ENCODE data around the gene SULT1A1.
"Not testable (repeated sequence)": the region's sequence is repeated elsewhere in the genome, so short reads cannot be mapped to it uniquely, and the experiment has no call there.

The SULT1A1 gene

DNA sequence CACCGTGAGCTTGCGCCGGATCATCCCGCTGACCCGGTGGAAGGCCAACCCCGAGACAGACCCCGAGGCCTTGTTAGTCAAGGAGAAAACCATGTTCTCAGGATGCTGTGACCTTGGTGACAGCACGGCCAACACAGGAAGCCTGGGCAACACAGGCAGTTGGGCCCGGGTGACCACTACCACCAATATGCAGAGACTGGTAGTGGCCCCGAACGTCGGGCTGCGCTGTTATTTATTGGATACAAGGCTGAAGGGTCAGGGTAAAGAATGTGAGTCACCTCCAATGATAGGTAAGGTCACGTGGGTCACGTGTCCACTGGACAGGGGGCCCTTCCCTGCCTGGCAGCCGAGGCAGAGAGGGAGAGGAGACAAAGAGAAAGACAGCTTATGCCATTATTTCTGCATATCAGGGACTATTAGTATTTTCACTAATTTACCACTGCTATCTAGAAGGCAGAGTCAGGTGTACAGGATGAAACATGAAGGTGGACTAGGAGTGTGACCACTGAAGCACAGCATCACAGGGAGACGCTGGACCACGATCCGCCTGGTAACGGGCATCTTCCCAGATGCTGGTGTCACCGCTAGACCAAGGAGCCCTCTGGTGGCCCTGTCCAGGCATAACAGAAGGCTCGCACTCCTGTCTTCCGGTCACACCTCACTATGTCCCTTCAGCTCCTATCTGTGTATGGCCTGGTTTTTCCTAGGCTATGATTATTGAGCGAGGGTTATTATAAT, 5.8 kb upstream of the SULT1A1 start:
- H3K27me3 ChIP-seq (ENCODE audit: low read depth); H3K9me3 ChIP-seq; H3K4me3 ChIP-seq; in situ Hi-C loops (cut with MboI; ENCODE audit: low sequenced_read_pairs): not testable (repeated sequence)
- Histone ChIP-seq H3K4me1 (peaks cover 12% of the 10 kb centered on the region), H3K36me3 (replicated peaks) (peaks cover 18% of the 10 kb centered on the region; the same call in 1 of the 2 replicates)
- DNase-seq (ENCODE audit: low spot score in 2 of 2): peak in 1 of 2 experiments; percentile 67

DNA sequence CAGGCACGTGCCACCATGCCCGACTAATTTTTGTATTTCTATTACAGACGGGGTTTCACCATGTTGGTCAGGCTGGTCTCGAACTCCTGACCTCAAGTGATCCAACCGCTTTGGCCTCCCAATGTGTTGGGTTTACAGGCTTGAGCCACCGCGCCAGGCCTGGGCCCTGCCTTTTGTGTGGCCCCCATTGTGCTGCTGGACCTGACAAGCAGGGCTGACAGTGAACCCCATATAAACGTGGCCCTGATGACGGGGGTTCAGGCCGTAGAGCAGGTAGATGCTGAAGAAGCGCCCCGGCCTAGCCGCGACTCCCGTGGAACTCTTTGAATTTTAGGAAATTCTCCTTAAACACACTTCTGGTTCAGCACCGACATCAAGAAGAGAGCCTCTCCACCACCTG, 4.7 kb upstream of the SULT1A1 start:
- DNase-seq (ENCODE audit: low spot score in 2 of 2); H3K27me3 ChIP-seq (ENCODE audit: low read depth); H3K9me3 ChIP-seq; H3K4me3 ChIP-seq; in situ Hi-C loops (cut with MboI; ENCODE audit: low sequenced_read_pairs): not testable (repeated sequence)
- Histone ChIP-seq H3K36me3 (replicated peaks) (peaks cover 14% of the 10 kb centered on the region; the same call in 1 of the 2 replicates), H3K4me1 (peaks cover 12% of the 10 kb centered on the region)

DNA sequence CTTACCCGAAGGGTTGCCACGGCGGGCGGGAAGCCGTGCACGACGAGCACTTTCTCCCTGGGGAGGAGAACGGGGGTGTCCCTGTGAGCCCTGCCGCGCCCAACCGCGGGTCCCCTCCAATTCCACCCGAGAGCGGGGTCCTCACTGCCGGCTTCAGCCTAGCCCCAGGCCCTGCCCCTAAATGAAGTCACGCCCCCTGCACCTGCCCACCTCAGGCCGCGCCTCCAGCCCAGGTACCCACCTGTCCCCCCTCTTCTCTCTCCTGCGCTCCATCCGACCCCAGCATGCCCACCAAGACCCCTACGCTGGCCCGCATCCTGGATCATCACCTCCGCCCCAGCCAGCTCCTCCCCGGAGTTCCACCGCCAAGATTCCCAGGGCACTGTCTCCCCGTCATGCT, 4.1 kb upstream of the SULT1A1 start:
- H3K9me3 ChIP-seq; H3K4me3 ChIP-seq; H3K36me3 ChIP-seq (replicated peaks); DNase-seq (ENCODE audit: low spot score in 2 of 2); H3K27me3 ChIP-seq (ENCODE audit: low read depth); in situ Hi-C loops (cut with MboI; ENCODE audit: low sequenced_read_pairs): not testable (repeated sequence)
- peaks cover 12% of the 10 kb centered on the region for H3K4me1 ChIP-seq

DNA sequence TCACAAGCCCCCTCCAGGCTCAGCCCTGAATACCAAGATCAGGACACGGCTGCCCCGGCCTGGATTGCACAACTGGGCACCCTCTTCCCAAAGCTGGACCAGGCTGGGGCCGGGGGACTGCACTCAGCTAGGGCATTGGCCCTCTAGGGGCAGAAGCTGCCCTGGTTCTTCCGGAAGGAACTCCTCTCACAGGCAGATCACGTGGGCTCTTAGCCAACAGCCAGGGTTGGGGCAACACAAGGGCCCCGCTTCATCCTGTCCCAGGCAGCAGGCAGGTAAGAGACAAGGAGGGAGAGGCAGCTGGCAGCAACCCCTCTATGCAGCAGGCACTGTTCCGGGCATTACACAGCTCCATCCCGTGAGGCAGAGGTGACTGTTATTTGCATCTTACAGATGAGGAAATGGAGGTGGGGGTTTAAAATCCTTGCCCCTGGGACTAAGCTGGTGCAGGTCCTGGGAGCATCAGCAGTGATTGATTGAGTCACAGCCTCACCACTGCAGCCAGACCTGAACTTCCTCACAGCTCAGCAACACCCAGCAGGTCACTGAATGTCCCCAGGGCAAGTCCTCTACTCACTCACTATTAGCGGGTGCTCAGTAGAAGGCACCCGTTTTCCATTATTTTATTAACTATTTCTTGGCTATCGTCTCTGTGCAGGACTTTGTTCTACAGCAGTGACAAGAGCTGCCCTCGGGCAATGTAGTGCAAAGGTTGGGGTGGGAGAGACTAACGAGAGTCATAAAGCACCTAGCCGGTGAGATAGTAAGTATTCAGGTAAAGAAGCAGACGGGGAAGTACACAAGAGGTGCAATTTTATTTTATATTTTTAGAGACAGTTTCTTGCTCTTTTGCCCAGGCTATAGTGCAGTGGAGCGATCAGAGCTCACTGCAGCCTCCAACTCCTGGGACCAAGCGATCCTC, 2.8 kb upstream of the SULT1A1 start:
- DNase-seq (ENCODE audit: low spot score in 2 of 2); H3K27me3 ChIP-seq (ENCODE audit: low read depth); H3K9me3 ChIP-seq; H3K4me3 ChIP-seq; H3K36me3 ChIP-seq (replicated peaks); H3K4me1 ChIP-seq; in situ Hi-C loops (cut with MboI; ENCODE audit: low sequenced_read_pairs): not testable (repeated sequence)

DNA sequence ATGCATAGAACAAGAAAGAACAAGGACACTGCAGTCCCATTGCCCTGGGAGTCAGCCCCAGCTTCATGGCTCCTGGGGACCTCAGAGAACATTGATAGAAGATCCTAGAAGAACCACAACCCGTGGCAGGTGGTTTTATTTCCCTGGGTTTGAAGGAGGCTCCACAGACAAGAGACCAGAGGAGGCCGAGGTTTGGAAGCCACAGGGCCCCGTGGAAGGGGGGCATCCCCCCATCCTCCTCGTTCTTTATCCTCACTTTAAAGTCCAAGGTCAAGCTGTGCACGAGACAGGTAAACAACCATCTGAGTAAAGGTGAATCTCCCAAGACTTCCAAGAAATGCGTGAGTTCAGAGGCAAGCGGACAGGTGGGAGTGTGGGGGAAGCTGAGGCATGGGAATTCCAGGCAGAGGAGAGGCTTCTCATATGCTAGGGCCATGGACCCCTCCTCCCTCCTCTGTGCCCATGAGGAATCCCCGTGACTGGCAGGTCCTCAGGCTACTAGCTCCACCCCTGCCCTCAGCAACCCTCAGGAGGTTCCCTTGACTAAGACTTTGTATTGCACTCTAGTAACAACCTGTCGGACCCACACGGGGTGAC, 849 bp upstream of the SULT1A1 start:
- H3K27me3 ChIP-seq (ENCODE audit: low read depth): no peaks in the 10 kb centered on the region
- no peak overlapping the region for H3K4me3 ChIP-seq
- in situ Hi-C loops (cut with MboI; ENCODE audit: low sequenced_read_pairs): no loop called here
- no peaks in the 10 kb centered on the region for H3K9me3 ChIP-seq
- no peak for DNase-seq (ENCODE audit: low spot score in 2 of 2)
- no peaks in the 10 kb centered on the region for H3K36me3 ChIP-seq (replicated peaks)
- H3K4me1 ChIP-seq: no peaks in the 10 kb centered on the region

DNA sequence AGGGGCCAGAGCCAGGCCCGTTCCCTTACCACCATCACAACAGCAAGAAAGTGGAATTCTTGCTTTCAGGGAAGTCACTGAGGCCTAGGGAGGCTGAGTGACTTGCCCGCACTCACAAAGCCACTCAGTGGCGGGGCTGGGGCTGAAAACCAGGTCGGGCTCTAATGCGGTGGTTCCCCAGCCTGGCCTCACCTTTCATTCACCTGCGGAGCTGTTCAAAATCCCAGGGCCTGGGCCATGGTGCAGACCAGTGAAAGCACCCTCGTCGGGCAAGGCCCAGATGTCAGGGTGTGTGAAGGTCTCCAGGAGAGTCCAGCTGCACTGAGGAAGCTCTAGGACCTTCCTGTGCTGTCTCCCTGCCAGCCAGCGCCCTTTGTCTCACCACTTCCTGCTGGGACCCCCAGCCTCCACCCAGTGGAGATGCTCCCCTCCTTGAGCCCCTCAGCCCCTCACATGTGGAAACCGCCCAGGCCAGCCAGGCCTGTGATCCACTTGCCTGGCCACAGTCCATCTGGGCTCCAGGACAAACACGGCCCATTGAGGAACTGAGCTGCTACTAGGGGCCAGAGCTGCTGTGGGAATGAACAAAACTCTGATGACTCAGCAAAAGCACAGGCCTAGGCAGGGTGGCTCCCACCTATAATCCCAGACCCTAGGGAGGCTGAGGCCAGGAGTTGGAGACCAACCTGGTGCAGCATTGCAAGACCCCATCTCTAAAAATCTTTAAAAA, 812 bp downstream of the SULT1A1 start:
- DNase-seq (ENCODE audit: low spot score in 2 of 2); H3K36me3 ChIP-seq (replicated peaks); H3K27me3 ChIP-seq (ENCODE audit: low read depth); in situ Hi-C loops (cut with MboI; ENCODE audit: low sequenced_read_pairs); H3K9me3 ChIP-seq; H3K4me1 ChIP-seq; H3K4me3 ChIP-seq: not testable (repeated sequence)

DNA sequence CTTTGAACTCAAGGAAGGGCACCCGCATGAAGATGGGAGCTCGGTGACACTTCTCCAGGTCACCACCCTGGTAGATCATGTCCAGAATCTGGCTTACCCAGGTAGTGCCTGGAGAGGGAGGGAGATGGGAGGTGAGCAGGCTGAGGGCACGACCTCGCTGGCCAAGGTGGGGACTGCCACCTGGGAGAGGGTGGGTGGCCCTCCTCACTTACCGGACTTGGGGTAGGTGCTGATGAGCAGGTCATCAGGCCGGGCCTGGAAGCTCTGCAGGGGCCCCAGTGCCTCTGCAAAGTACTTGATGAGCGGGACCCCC, 1.4 kb downstream of the SULT1A1 start:
- DNase-seq (ENCODE audit: low spot score in 2 of 2); H3K4me3 ChIP-seq; in situ Hi-C loops (cut with MboI; ENCODE audit: low sequenced_read_pairs); H3K4me1 ChIP-seq; H3K9me3 ChIP-seq; H3K36me3 ChIP-seq (replicated peaks); H3K27me3 ChIP-seq (ENCODE audit: low read depth): not testable (repeated sequence)

DNA sequence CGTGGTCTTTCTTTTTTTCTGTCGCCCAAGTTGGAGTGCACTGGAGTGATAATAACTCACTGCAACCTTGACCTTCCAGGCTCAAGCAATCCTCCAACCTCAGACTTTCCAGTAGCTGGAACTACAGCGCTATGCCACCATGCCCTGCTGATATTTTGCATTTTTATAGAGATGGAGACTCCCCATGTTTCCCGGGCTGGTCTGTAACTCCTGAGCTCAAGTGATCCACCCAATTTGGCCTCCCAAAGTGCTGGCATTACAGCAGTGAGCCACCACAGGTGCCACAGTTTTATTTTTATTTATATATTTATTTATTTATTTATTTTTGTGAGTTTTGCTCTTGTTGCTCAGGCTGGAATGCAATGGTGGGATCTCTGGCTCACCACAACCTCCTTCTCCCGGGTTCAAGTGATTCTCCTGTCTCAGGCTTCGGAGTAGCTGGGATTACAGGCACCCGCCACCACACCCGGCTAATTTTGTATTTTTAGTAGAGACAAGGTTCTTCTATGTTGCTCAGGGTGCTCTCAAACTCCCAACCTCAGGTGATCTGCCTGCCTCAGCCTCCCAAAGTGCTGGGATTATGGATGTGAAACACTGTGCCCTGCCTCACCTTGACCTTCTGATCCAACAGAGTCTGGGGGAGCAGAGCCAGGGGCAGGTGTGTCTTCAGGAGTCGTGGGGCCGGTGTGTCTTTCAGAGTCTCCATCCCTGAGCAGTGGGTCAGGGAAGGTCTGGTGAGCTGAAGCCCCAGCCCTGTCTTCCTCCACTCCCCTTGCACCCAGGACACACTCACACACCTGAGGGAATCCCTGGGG, 2.0 kb downstream of the SULT1A1 start:
- H3K4me3 ChIP-seq; H3K9me3 ChIP-seq; H3K4me1 ChIP-seq; in situ Hi-C loops (cut with MboI; ENCODE audit: low sequenced_read_pairs); H3K36me3 ChIP-seq (replicated peaks); DNase-seq (ENCODE audit: low spot score in 2 of 2); H3K27me3 ChIP-seq (ENCODE audit: low read depth): not testable (repeated sequence)

DNA sequence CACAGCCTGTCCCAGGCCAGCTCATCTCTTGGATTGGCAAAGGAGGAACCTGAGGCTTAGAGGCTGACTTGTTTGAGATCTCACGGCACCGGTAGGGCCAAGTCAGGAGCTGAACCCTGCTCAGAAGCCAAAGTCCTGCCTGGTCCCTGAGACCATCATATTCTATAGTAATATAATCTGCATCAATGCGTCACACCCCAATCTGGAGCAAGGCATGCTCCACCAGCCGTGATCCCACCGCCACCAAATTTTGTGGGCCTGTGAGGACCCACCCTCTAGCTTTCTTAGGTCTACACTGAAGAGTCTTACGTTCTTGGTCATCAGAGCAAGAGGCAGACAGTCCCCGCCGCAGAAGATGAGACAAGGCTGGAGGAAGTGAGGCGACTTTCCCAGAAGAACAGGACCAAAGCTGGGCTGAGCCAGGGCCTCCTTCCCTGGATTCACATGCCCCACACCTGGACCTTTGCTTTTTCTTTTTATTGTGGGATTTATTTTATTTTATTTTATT, 2.7 kb downstream of the SULT1A1 start:
- Histone ChIP-seq H3K9me3 (no peaks in the 10 kb centered on the region), H3K36me3 (replicated peaks) (no peaks in the 10 kb centered on the region), H3K4me1 (no peaks in the 10 kb centered on the region), H3K4me3 (no peak overlapping the region), H3K27me3 (ENCODE audit: low read depth) (no peaks in the 10 kb centered on the region)
- in situ Hi-C loops (cut with MboI; ENCODE audit: low sequenced_read_pairs): no loop called here
- no peak for DNase-seq (ENCODE audit: low spot score in 2 of 2)

DNA sequence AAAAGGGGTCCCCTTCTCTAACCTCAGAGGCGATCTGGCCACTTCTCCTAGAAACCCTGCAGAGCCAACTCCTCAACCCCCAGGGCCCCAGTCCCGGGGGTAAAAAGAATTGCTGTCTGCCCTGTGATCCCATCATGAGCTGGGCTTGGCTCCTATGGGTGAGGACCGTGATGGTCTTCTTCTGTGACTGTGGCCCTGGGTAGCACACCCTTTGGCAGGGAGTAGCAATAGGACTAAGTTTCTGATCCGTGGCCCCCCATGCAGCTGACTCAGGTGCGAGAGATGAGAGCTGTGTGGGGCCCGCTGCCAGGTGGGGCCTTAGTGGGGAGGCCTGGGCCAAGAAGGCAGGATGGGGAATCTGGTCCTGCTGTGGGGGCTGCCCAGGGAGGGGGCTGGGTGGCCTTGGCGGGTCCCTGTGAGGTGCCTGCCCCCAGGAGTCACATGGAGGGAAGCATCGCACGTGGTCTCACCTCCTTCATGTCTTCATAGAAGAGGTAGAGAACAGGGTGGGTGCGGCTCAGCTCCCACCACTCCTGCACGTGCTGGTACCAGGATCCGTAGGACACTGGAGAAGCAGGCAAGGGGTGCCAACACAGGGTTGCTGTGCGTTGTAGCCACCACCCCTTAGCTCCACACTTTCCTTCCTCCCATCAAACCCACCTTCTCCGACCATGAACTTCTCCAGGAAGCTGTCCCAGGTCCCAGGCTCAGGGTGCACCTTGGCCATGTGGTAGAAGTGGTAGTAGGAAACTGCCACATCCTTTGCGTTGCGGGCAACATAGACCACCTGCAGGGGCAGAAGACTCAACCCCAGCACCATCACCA, 3.3 kb downstream of the SULT1A1 start:
- in situ Hi-C loops (cut with MboI; ENCODE audit: low sequenced_read_pairs): no loop called here

DNA sequence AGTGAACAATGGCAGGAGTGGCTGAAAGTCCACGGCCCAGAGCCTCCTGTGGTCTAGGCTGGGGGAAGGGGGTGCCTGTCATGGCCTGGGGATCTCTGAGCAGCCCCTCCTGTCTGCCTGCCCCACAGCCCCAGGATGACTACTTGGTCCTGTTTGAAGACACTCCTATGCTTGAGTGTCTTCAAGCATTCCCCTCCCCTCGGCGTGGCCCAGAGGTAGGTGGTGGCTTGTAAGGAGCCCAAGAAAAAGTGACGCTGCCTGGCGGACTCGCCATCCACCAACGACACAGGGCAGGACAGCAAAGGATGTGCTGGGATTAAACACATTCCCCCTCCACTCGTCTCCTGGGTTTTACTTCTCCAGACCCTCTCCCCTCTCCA, 5.7 kb downstream of the SULT1A1 start:
- Histone ChIP-seq H3K9me3 (no peaks in the 10 kb centered on the region), H3K4me3 (no peak overlapping the region), H3K4me1 (no peaks in the 10 kb centered on the region), H3K36me3 (replicated peaks) (no peaks in the 10 kb centered on the region), H3K27me3 (ENCODE audit: low read depth) (no peaks in the 10 kb centered on the region)
- in situ Hi-C loops (cut with MboI; ENCODE audit: low sequenced_read_pairs): no loop called here
- DNase-seq (ENCODE audit: low spot score in 2 of 2): no peak

More for the DNA sequence above, 3.3 kb downstream of the SULT1A1 start:
- Histone ChIP-seq H3K4me3 (no peak overlapping the region), H3K9me3 (no peaks in the 10 kb centered on the region), H3K27me3 (ENCODE audit: low read depth) (no peaks in the 10 kb centered on the region), H3K36me3 (replicated peaks) (no peaks in the 10 kb centered on the region), H3K4me1 (no peaks in the 10 kb centered on the region)
- no peak for DNase-seq (ENCODE audit: low spot score in 2 of 2)

DNA sequence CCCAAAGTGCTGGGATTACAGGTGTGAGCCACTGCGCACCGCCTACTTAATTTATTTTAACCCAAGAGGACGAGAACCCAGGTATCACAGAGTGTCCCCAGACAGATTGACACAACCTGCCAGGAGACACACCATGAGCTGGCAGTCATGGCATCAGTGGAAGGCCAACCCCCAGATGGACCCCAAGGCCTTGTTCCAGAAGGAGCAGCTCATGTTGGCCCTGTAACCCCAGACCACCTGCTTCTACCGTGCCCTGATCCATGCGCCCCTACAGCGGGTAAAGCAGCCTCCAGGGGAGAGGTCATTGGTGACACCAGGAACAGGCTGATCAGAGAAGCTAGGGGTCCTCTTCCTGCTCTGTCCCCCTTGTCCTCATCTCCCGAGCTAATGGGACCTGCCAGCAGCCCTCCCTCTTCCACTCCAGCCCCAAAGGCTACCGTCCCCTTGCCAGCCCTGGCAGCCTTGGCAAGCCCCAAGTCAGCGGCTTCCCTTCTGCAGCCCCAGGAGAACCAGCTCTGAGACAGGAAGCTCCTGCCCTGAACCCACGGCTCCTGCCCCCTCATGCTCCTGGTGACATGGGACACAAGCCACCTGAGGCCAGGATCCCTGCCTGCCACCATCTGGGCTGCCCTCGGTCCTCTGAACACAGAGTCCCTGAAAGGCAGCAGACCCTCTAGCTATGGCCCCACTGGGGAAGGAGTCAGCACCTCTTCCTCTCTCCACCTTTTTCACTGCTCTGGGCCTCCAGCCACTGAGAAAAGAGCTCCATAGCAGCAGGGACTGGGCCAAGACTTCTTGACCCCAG, 6.3 kb downstream of the SULT1A1 start:
- H3K36me3 ChIP-seq (replicated peaks): no peaks in the 10 kb centered on the region
- in situ Hi-C loops (cut with MboI; ENCODE audit: low sequenced_read_pairs): no loop called here
- no peaks in the 10 kb centered on the region for H3K27me3 ChIP-seq (ENCODE audit: low read depth)
- no peak for DNase-seq (ENCODE audit: low spot score in 2 of 2)
- H3K9me3 ChIP-seq: no peaks in the 10 kb centered on the region
- H3K4me3 ChIP-seq: no peak overlapping the region
- H3K4me1 ChIP-seq: no peaks in the 10 kb centered on the region

All from HAP-1 (cell line).